ENCODE results near the gene PDE8A.

DNA sequence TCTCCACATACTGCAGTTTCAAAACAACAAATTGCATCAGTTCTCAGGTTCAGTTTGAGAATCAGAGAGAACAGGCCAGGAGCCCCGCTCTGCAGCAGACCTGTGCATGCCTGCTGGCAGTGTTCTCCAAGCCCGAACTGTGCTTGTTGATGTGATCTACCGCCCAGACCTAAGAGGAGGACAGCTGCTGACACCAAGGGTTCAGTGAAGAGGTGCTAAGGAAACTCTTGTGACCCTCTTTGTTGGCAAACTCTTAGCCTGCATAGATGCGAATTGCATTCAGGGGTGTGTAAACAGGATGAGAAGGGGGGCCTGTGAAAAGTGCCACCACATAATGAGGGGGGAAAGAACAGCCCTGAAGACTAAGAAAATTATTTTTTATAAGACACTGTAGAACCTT, 89.8 kb downstream of the PDE8A start:
- TF ChIP-seq POLR2A (IDR thresholded peaks at IDR 0.05), result no peak
- no peak for TF ChIP-seq POLR2AphosphoS5 (IDR thresholded peaks at IDR 0.05)

Measured in breast epithelium (tissue), 3 donors.